GM19351 (cell line): ENCODE data around the gene YWHAG.
A peak's percentile ranks its signal among the peaks of the same experiment; 100 is the strongest.
"Not testable (repeated sequence)": the region's sequence is repeated elsewhere in the genome, so short reads cannot be mapped to it uniquely, and the experiment has no call there.

Experiments used
- ATAC-seq: cut with Tn5 transposase; IDR thresholded peaks from one replicate; pipeline ENCODE4 v1.9.1; 2021; ENCODE audit warnings: mild to moderate bottlenecking, moderate library complexity; ENCODE audit not compliant: unreplicated experiment

YWHAG gene

GRCh38 chr7:76326646-76327233, 32.1 kb downstream of the YWHAG start:
- ATAC-seq, result no peak

DNA sequence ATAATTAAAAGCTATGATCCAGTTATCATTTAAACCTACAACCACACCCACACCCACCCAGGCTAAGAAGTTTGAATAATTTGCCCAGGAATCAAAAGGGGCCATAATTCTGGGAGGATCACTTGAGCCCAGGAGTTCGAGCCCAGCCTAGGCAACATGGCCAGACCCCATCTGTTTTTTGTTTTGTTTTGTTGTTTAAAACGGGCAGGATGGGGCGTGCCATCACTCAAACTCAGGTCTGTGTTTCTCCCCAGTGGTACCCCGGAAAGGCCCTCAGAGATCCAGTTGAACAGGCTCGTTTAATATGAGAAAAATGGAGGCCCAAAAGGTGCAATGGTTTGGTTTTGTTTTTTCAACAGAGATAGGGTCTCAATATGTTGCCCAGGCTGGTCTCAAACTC, 33.0 kb downstream of the YWHAG start:
- no peak for ATAC-seq

DNA sequence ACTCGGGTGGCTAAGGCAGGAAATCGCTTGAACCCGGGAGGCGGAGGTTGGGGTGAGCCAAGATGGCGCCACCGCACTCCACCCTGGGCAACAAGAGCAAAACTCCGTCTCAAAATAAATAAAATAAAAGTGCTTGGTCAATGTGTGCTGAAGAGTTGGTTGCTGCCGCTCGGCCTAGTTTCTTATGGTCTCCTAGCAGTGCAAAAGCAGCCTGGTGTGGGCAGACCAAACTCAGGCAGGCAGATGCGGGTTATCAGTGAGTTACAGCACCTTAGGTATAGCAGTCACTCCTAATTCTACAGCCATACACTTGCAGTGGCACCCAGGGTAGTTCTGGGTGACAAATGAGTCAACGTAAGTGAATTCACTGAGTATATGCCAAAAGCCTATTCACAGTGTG, 33.7 kb downstream of the YWHAG start:
- ATAC-seq, result no peak

GRCh38 chr7:76318488-76319353, 40.1 kb downstream of the YWHAG start:
- peak; percentile 50 for ATAC-seq

DNA sequence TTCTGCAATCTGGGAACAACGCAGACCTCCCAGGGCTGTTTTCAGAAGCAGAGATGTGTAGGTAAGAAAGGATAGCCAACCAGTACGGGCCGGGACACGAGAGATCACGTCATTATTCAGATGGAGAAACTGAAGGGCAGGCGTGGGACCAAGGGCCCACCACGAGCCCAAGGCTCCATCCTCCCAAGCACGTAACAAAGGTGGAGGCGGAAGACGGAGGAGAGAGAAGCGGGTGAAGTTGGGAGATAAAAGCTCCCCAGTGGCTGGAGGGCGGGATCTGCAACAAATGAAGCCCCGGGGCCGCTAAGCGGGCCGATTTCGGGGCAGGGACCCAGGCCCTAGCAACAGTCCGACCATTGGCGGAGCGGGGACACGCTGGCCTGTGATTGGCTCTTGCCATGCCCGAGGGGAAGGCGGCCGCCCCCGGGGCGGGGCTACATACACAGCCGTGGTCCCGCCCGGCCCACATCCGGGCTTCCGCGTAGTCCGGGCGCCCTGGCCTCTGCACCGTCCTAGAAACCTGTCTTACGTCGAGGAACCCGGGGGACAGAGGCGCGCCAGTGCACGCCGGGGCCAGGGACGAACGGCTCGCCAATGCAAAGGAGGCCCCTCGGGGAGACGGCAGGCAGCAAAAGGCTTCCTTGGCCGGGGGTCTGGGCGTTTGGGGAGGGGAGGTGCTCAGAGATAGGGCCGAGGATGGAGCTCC, 40.9 kb downstream of the YWHAG start:
- peak; percentile 79 for ATAC-seq

- ATAC-seq, result no peak
Measured at GRCh38 chr7:76316984-76317781, 41.6 kb downstream of the YWHAG start.

GRCh38 chr7:76315364-76315763, 43.4 kb downstream of the YWHAG start:
- ATAC-seq, result no peak

- not testable (repeated sequence) for ATAC-seq
Measured at GRCh38 chr7:76314740-76315139, 44.1 kb downstream of the YWHAG start.

GRCh38 chr7:76314042-76314721, 44.6 kb downstream of the YWHAG start:
- peak; percentile 40 for ATAC-seq

DNA sequence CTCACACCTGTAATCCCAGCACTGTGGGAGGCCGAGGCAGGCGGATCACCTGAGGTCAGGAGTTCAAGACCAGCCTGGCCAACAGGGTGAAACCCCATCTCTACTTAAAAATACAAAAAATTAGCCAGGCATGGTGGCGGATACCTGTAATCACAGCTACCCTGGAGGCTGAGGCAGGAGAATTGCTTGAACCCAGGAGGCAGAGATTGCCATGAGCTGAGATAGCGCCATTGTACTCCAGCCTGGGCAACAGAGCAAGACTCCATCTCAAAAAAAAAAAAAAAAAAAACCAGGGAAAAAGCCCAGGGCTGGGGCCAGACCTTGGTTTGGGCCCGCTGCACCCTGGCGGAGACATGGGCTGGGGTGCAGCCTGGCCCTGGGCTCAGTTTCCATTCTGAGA, 47.0 kb downstream of the YWHAG start:
- not testable (repeated sequence) for ATAC-seq

- ATAC-seq, result no peak
Measured at GRCh38 chr7:76310102-76310957, 48.5 kb downstream of the YWHAG start.

GRCh38 chr7:76309341-76310101, 49.3 kb downstream of the YWHAG start:
- not testable (repeated sequence) for ATAC-seq

DNA sequence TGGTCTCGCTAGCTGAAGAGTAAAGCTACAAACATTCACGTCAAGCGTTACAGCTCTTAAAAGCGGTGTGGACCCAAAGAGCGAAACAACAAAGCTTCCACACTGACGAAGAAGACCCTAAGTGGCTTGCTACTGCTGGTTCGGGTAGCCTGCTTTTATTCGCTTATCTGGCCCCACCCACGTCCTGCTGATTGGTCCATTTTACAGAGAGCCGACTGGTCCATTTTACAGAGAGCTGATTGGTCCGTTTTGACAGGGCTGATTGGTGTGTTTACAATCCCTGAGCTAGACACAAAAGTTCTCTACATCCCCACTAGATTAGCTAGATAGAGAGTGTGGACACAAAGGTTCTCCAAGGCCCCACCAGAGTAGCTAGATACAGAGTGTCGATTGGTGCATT, 49.9 kb downstream of the YWHAG start:
- ATAC-seq, result not testable (repeated sequence)

GRCh38 chr7:76304888-76305375, 53.9 kb downstream of the YWHAG start:
- no peak for ATAC-seq

GRCh38 chr7:76303202-76304147, 55.3 kb downstream of the YWHAG start:
- ATAC-seq, result peak; percentile 46

- ATAC-seq, result peak; percentile 74
Measured at GRCh38 chr7:76302347-76303201, 56.2 kb downstream of the YWHAG start, which contains the start of gene HSPB1. Gene HSPB1 (plus strand): TSS chr7:76302673. CDS start chr7:76302713, 40 bp downstream.
